HepG2 (cell line): ENCODE results near the gene BCL6. TPM values are rescaled to one million over a fixed set of nuclear protein-coding genes. Genes with fewer than 3 reads are reported as not detected.

ENCODE experiments used
- ATAC-seq: fragments of 200-7000 bp; cut with Tn5 transposase; 3 replicates; pipeline ENCODE4 v1.9.1; 2020; ENCODE audit warnings: mild to moderate bottlenecking, moderate library complexity
- BruUV-seq: library from RNA; stranded (reverse); fragments of 400-500 nt; replicated peaks from 2 replicates; lab custom pipeline; 2021; lab: Mats Ljungman, UMichigan
- CTCF ChIA-PET: fragments of 300-600 bp; formaldehyde crosslinking; extraction: SDS; loops from one replicate; lab custom pipeline; 2021; ENCODE audit warnings: low total read pairs, inconsistent platforms, low intra/inter-chr PET ratio; lab: Yijun Ruan, JAX
- POLR2A ChIA-PET: fragments of 350-600 bp; sonication (Branson Sonifier 250); formaldehyde crosslinking; loops from one replicate; lab custom pipeline; 2020; ENCODE audit warnings: antibody characterized with exemption, inconsistent platforms; lab: Yijun Ruan, JAX
- DNase-seq: peaks from one replicate; pipeline ENCODE4 v3.0.0-alpha.2; 2015; ENCODE audit warnings: low spot score
- FAIRE-seq: peaks from 3 replicates; lab custom pipeline; 2011; peaks lifted over from hg19 to GRCh38; lab: Jason Lieb, UNC
- H2AFZ ChIP-seq: one replicate; pipeline ENCODE4 v1.6.1; 2011; ENCODE audit warnings: low read length, inconsistent platforms
- H3K27ac ChIP-seq: fragments of 300-600 bp; 3 replicates; pipeline ENCODE4 v1.8.0; 2011; ENCODE audit warnings: mixed run types, mild to moderate bottlenecking, mixed read lengths, low read length, inconsistent platforms; ENCODE audit not compliant: insufficient read depth; ENCODE audit errors: extremely low read length
- H3K27me3 ChIP-seq, 2 experiments: fragments of 200-600 bp in 1 of 2; 2 replicates in 1 of 2; 3 replicates in 1 of 2; pipeline versions ENCODE4 v1.6.0 to v1.8.0; 2011; ENCODE audit warnings: low read length in 2 of 2, mild to moderate bottlenecking in 2 of 2, moderate library complexity in 2 of 2, inconsistent platforms in 1 of 2; ENCODE audit not compliant: insufficient read depth in 2 of 2, control insufficient read depth in 1 of 2
- H3K36me3 ChIP-seq, 2 experiments: fragments of 200-600 bp in 1 of 2; replicated peaks in 1 of 2; 2 replicates in 1 of 2; 3 replicates in 1 of 2; pipeline versions ENCODE4 v1.5.1 to v1.8.0; 2011; ENCODE audit warnings: low read length in 2 of 2, inconsistent platforms in 1 of 2; ENCODE audit not compliant: insufficient read depth in 2 of 2, control insufficient read depth in 1 of 2
- H3K4me1 ChIP-seq: 2 replicates; pipeline ENCODE4 v1.5.1; 2012; ENCODE audit warnings: low read length, inconsistent platforms; ENCODE audit not compliant: insufficient read depth
- H3K4me2 ChIP-seq: 2 replicates; pipeline ENCODE4 v1.6.0; 2011; ENCODE audit warnings: low read depth, low read length, inconsistent platforms
- H3K4me3 ChIP-seq, 3 experiments: fragments of 200-600 bp in 1 of 3; sonication (generic), shearing (Covaris generic) in 1 of 3; replicated peaks in 1 of 3; 2 replicates each; pipeline ENCODE4 v1.5.1; 2011 to 2016; ENCODE audit warnings: low read length in 3 of 3, inconsistent platforms in 2 of 3, low read depth in 2 of 3, mild to moderate bottlenecking in 2 of 3, control low read depth in 1 of 3, mixed read lengths in 1 of 3; ENCODE audit not compliant: insufficient read depth in 1 of 3
- H3K79me2 ChIP-seq: one replicate; pipeline ENCODE4 v1.6.1; 2011; ENCODE audit warnings: low read length, inconsistent platforms; ENCODE audit not compliant: insufficient read depth
- H3K9ac ChIP-seq: 2 replicates; pipeline ENCODE4 v1.6.0; 2011; ENCODE audit warnings: mild to moderate bottlenecking, low read depth, low read length, inconsistent platforms; ENCODE audit not compliant: insufficient read depth
- H3K9me3 ChIP-seq: 2 replicates; pipeline ENCODE4 v1.5.1; 2012; ENCODE audit warnings: mild to moderate bottlenecking, low read length
- H4K20me1 ChIP-seq: 2 replicates; pipeline ENCODE4 v1.6.0; 2011; ENCODE audit warnings: inconsistent platforms, mild to moderate bottlenecking, low read length, moderate library complexity; ENCODE audit not compliant: insufficient read depth
- AGO2 ChIP-seq: fragments of 200-400 bp; formaldehyde crosslinking; optimal IDR thresholded peaks from 2 replicates; pipeline ENCODE3; 2017; ENCODE audit warnings: mild to moderate bottlenecking, low read depth, low read length, moderate library complexity
- POLR2A ChIP-seq, 2 experiments: IDR thresholded peaks; 2 replicates each; pipeline ENCODE4 v1.6.1; 2011; ENCODE audit warnings: low read depth in 2 of 2, low read length in 2 of 2, mild to moderate bottlenecking in 1 of 2, moderate library complexity in 1 of 2; ENCODE audit not compliant: insufficient read depth in 1 of 2
- ZFP1 ChIP-seq: IDR thresholded peaks from 2 replicates; pipeline ENCODE4 v1.6.1; 2016
- ZNF564 ChIP-seq: sonication (generic); formaldehyde crosslinking; IDR thresholded peaks from 2 replicates; pipeline ENCODE4 v1.8.1; 2023; ENCODE audit warnings: mild to moderate bottlenecking, missing genetic modification reagents
- ZNF569 ChIP-seq: sonication (generic); formaldehyde crosslinking; IDR thresholded peaks from 2 replicates; pipeline ENCODE4 v1.5.0; 2020; ENCODE audit warnings: mild to moderate bottlenecking, missing genetic modification reagents, moderate library complexity, borderline replicate concordance
- ZZZ3 ChIP-seq: sonication (generic); formaldehyde crosslinking; IDR thresholded peaks from 2 replicates; pipeline ENCODE4 v1.4.0; 2020; ENCODE audit warnings: missing genetic modification reagents, mild to moderate bottlenecking, borderline replicate concordance
- WGBS: methylation state at CpG from one replicate; pipeline ENCODE4 v1.1.6; 2017; ENCODE audit warnings: low lambda C conversion rate; 5-methylcytosine and 5-hydroxymethylcytosine counted together
- in situ Hi-C: cut with HindIII; loops from 2 replicates; pipeline ENCODE4 v1.10.0; 2017; ENCODE audit warnings: low pct_unique_long_range_greater_than_20kb; ENCODE audit not compliant: extremely low pct_ligation_motif_present
- intact Hi-C: fragments of 100-400 bp; cut with micrococcal nuclease; formaldehyde crosslinking; loops from one replicate; pipeline ENCODE4 v1.10.0; 2022; ENCODE audit not compliant: unreplicated experiment
- polyA plus RNA-seq, 8 experiments: library from polyadenylated mRNA; depleted of rRNA in 3 of 8; stranded (reverse) in 7 of 8; unstranded in 1 of 8; fragments of >200 nt; fragmentation: Illumina TruSeq in 4 of 8; extraction: Trizol in 4 of 8; gene quantifications; 2 replicates each; pipeline versions ENCODE4 v1.2.1 to v1.2.3, GENCODE V29; 2011 to 2016; ENCODE audit warnings: low read depth in 4 of 8, missing spikeins in 1 of 8, mixed read lengths in 1 of 8; ENCODE audit not compliant: insufficient read depth in 1 of 8
- total RNA-seq, 5 experiments: library from RNA; depleted of rRNA; stranded (reverse); fragments of >200 nt; fragmentation: Illumina TruSeq; extraction: Trizol; gene quantifications; 2 replicates each; pipeline ENCODE4 v1.2.3, GENCODE V29; 2016; ENCODE audit warnings: low read depth in 1 of 5
- TF ChIP-seq, protein P1 (sequence below): sonication (generic); formaldehyde crosslinking; IDR thresholded peaks from 2 replicates; pipeline ENCODE4 v1.5.1; 2020; ENCODE audit warnings: mild to moderate bottlenecking, missing genetic modification reagents, moderate library complexity

Gene BCL6
- total and polyA plus RNA-seq, 2 of the 13 experiments (the other 11 are each of a cell fraction or from before 2014, with no cell fraction given): 21.2 to 53.7 TPM

DNA sequence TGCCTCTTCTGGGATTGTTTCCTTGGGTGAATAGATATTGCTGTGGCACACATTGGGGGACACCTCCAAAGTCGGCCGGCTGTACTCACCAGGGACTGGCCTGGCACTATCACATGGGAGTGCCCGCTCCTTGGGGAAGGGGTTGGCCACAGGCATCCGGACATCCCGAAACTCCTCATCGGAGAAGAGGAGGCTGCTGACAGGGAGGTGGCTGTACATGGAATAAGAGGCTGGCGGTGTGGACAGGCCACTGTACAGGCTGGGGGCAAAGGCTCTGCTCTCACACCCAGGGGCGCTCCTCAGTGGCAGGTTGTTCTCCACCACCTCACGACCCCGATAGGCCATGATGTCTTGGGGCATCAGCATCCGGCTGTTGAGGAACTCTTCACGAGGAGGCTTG is 15.7 kb downstream of the BCL6 start:
- in situ Hi-C loops: loop anchor here (25.0 kb wide), 3 partner anchors 683 to 1008 kb away; no protein-coding TSS in a partner anchor

More for the DNA sequence above, 15.7 kb downstream of the BCL6 start:
- WGBS: 94% methylated on average over 7 of the region's 12 CpGs
- no peak overlapping the region for H3K4me3 ChIP-seq
- FAIRE-seq (no peak), ATAC-seq (no peak), DNase-seq (no peak)
- H3K27me3 ChIP-seq: no peaks in the 10 kb centered on the region
- no TSS peak for BruUV-seq
- no peak overlapping the region for H3K9ac ChIP-seq
- ChIA-PET POLR2A (no interaction called here), CTCF (no interaction called here)
- H3K4me2 ChIP-seq: no peak overlapping the region
- no peak for TF ChIP-seq ZNF564 (CRISPR knock-in tag)
- TF ChIP-seq AGO2: peak; percentile 2
- no peak for TF ChIP-seq ZFP1 (CRISPR knock-in tag)
- no peak for TF ChIP-seq ZZZ3
- no peak for TF ChIP-seq ZNF569
- TF ChIP-seq, protein P1, sequence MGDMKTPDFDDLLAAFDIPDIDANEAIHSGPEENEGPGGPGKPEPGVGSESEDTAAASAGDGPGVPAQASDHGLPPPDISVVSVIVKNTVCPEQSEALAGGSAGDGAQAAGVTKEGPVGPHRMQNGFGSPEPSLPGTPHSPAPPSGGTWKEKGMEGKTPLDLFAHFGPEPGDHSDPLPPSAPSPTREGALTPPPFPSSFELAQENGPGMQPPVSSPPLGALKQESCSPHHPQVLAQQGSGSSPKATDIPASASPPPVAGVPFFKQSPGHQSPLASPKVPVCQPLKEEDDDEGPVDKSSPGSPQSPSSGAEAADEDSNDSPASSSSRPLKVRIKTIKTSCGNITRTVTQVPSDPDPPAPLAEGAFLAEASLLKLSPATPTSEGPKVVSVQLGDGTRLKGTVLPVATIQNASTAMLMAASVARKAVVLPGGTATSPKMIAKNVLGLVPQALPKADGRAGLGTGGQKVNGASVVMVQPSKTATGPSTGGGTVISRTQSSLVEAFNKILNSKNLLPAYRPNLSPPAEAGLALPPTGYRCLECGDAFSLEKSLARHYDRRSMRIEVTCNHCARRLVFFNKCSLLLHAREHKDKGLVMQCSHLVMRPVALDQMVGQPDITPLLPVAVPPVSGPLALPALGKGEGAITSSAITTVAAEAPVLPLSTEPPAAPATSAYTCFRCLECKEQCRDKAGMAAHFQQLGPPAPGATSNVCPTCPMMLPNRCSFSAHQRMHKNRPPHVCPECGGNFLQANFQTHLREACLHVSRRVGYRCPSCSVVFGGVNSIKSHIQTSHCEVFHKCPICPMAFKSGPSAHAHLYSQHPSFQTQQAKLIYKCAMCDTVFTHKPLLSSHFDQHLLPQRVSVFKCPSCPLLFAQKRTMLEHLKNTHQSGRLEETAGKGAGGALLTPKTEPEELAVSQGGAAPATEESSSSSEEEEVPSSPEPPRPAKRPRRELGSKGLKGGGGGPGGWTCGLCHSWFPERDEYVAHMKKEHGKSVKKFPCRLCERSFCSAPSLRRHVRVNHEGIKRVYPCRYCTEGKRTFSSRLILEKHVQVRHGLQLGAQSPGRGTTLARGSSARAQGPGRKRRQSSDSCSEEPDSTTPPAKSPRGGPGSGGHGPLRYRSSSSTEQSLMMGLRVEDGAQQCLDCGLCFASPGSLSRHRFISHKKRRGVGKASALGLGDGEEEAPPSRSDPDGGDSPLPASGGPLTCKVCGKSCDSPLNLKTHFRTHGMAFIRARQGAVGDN (CRISPR knock-in tag): 0 out of 2 replicates have a peak, but pooled peaks have one; percentile 8
- TF ChIP-seq POLR2A (IDR thresholded peaks at IDR 0.05; ENCODE audit: insufficient read depth in 1 of 2, low read depth in 2 of 2, low read length in 2 of 2): 0 out of 4 replicates have a peak, but pooled peaks of 1 of the 2 experiments have one; percentile 17
- no peak overlapping the region for H3K27ac ChIP-seq
- H2AFZ ChIP-seq: no peak overlapping the region
- peaks cover 12% of the 10 kb centered on the region for H3K79me2 ChIP-seq
- no peaks in the 10 kb centered on the region for H3K9me3 ChIP-seq
- H3K36me3 ChIP-seq: peaks cover 68 to 98% of the 10 kb centered on the region in 2 experiments
- intact Hi-C loops: no loop called here
- peaks cover 31% of the 10 kb centered on the region; the same call in 1 of the 2 replicates for H4K20me1 ChIP-seq
- no peaks in the 10 kb centered on the region for H3K4me1 ChIP-seq
